OCI-LY3 (cell line): ENCODE results near the gene CPSF3.

Source experiments
- EZH2phosphoT487 ChIP-seq: fragments of 200-600 bp; shearing (Covaris generic); IDR thresholded peaks from 2 replicates; pipeline ENCODE4 v1.6.1; 2018; ENCODE audit warnings: antibody characterized with exemption, mixed run types, low read depth
- TF ChIP-seq, protein P1 (sequence below): fragments of 200-600, 300-600 bp; sonication (generic); IDR thresholded peaks from 2 replicates; pipeline ENCODE4 v1.5.1; 2014; ENCODE audit warnings: antibody characterized with exemption, low read length, low read depth

DNA sequence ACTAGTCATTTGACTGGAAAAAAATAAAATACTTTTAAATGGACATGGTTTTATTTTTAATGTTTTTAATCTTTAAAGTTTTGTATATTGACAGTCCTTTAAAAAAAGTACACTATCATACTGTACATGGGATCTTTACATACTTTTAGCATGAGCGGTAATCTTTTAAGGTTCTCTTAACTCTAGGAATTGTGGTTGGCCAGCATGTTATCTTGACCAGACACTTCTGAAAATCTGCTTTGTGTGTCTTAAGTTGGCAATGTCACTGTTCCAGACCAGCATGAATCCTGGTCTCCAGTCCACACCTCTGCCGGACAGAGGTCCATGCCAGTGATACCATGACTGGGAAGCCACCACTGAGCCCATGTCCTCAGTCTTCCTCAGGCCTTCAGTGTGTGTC is 17.8 kb upstream of the CPSF3 start:
- TF ChIP-seq, protein P1, sequence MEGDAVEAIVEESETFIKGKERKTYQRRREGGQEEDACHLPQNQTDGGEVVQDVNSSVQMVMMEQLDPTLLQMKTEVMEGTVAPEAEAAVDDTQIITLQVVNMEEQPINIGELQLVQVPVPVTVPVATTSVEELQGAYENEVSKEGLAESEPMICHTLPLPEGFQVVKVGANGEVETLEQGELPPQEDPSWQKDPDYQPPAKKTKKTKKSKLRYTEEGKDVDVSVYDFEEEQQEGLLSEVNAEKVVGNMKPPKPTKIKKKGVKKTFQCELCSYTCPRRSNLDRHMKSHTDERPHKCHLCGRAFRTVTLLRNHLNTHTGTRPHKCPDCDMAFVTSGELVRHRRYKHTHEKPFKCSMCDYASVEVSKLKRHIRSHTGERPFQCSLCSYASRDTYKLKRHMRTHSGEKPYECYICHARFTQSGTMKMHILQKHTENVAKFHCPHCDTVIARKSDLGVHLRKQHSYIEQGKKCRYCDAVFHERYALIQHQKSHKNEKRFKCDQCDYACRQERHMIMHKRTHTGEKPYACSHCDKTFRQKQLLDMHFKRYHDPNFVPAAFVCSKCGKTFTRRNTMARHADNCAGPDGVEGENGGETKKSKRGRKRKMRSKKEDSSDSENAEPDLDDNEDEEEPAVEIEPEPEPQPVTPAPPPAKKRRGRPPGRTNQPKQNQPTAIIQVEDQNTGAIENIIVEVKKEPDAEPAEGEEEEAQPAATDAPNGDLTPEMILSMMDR, result no peak
- no peak for TF ChIP-seq EZH2phosphoT487
